DND-41 (cell line): ENCODE data around the gene FAM227B.
"Not testable (repeated sequence)": the region's sequence is repeated elsewhere in the genome, so short reads cannot be mapped to it uniquely, and the experiment has no call there.

Experiments
- ATAC-seq: fragments of 200-7000 bp; cut with Tn5 transposase; 3 replicates; pipeline ENCODE4 v1.9.1; 2021; ENCODE audit warnings: low read depth; ENCODE audit not compliant: insufficient read depth
- DNase-seq: peaks from one replicate; pipeline ENCODE4 v3.0.0-alpha.2; 2020
- H2AFZ ChIP-seq: 2 replicates; pipeline ENCODE4 v1.6.0; 2012; ENCODE audit warnings: low read depth, low read length
- H3K27ac ChIP-seq: 2 replicates; pipeline ENCODE4 v1.5.1; 2012; ENCODE audit warnings: low read length, inconsistent platforms
- H3K27me3 ChIP-seq: fragments of 200-600 bp; sonication (generic); 2 replicates; pipeline ENCODE4 v1.6.0; 2012; ENCODE audit warnings: low read length, mild to moderate bottlenecking, inconsistent platforms; ENCODE audit not compliant: insufficient read depth, poor library complexity
- H3K36me3 ChIP-seq: 2 replicates; pipeline ENCODE4 v1.5.1; 2012; ENCODE audit warnings: low read length, inconsistent platforms; ENCODE audit not compliant: insufficient read depth
- H3K4me1 ChIP-seq: 2 replicates; pipeline ENCODE4 v1.5.1; 2012; ENCODE audit warnings: mild to moderate bottlenecking, low read length; ENCODE audit not compliant: insufficient read depth
- H3K4me2 ChIP-seq: 2 replicates; pipeline ENCODE4 v1.6.0; 2012; ENCODE audit warnings: mild to moderate bottlenecking, moderate library complexity, low read length, inconsistent platforms; ENCODE audit not compliant: insufficient read depth
- H3K4me3 ChIP-seq, 2 experiments: fragments of 200-600 bp in 1 of 2; shearing (Covaris generic) in 1 of 2; 2 replicates each; pipeline ENCODE4 v1.5.1; 2012 to 2016; ENCODE audit warnings: inconsistent platforms in 2 of 2, low read length in 2 of 2, mild to moderate bottlenecking in 2 of 2, low read depth in 1 of 2, moderate library complexity in 1 of 2
- H3K79me2 ChIP-seq: 2 replicates; pipeline ENCODE4 v1.6.0; 2012; ENCODE audit warnings: low read length, inconsistent platforms; ENCODE audit not compliant: insufficient read depth
- H3K9ac ChIP-seq: 2 replicates; pipeline ENCODE4 v1.6.0; 2012; ENCODE audit warnings: low read depth, mild to moderate bottlenecking, inconsistent platforms, low read length, moderate library complexity
- H3K9me3 ChIP-seq: 2 replicates; pipeline ENCODE4 v1.5.1; 2012; ENCODE audit warnings: low read length, moderate library complexity, mild to moderate bottlenecking, inconsistent platforms; ENCODE audit not compliant: insufficient read depth, severe bottlenecking
- H4K20me1 ChIP-seq: 2 replicates; pipeline ENCODE4 v1.6.0; 2012; ENCODE audit warnings: low read length; ENCODE audit not compliant: insufficient read depth
- EZH2 ChIP-seq: IDR thresholded peaks from 3 replicates; pipeline ENCODE4 v1.6.1; 2012; ENCODE audit warnings: borderline replicate concordance, low read depth, mild to moderate bottlenecking, moderate library complexity, low read length, inconsistent platforms; ENCODE audit not compliant: severe bottlenecking
- TF ChIP-seq, protein P1 (sequence below): IDR thresholded peaks from 2 replicates; pipeline ENCODE4 v1.5.1; 2012; ENCODE audit warnings: borderline replicate concordance, low read length, moderate library complexity, mild to moderate bottlenecking; ENCODE audit not compliant: poor library complexity, severe bottlenecking; ENCODE audit errors: extremely low read depth

Gene FAM227B

DNA sequence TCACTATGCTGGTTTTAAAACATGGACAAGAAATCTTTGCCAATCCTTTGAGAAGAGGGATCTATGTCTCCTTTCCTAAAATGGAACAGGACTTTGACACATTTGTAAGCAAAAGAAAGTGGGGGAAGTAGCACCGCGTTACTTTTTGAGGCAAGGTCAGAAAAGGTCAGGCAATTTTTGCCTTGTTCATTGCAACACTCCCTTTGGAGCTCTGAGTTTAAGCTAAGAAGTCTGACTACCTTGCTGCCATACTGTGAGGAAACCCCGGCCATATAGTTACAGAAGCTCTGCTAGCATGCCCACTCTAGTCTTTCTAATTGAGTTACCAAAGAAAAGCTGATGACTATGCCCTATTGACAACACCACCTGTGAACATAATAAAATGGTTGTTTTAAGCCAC, 1.4 kb downstream of the FAM227B start:
- H3K9ac ChIP-seq = no peak overlapping the region
- H3K27me3 ChIP-seq = no peaks in the 10 kb centered on the region
- H3K4me2 ChIP-seq = peak overlapping the region; percentile 75
- no peaks in the 10 kb centered on the region for H4K20me1 ChIP-seq
- H3K9me3 ChIP-seq = peaks cover 10% of the 10 kb centered on the region
- H3K27ac ChIP-seq = no peak overlapping the region
- H3K4me1 ChIP-seq = peaks cover 34% of the 10 kb centered on the region
- H3K36me3 ChIP-seq = peaks cover 2% of the 10 kb centered on the region; the same call in 1 of the 2 replicates
- DNase-seq (no peak), ATAC-seq (no peak)
- peaks cover 35% of the 10 kb centered on the region for H3K79me2 ChIP-seq
- TF ChIP-seq, protein P1, sequence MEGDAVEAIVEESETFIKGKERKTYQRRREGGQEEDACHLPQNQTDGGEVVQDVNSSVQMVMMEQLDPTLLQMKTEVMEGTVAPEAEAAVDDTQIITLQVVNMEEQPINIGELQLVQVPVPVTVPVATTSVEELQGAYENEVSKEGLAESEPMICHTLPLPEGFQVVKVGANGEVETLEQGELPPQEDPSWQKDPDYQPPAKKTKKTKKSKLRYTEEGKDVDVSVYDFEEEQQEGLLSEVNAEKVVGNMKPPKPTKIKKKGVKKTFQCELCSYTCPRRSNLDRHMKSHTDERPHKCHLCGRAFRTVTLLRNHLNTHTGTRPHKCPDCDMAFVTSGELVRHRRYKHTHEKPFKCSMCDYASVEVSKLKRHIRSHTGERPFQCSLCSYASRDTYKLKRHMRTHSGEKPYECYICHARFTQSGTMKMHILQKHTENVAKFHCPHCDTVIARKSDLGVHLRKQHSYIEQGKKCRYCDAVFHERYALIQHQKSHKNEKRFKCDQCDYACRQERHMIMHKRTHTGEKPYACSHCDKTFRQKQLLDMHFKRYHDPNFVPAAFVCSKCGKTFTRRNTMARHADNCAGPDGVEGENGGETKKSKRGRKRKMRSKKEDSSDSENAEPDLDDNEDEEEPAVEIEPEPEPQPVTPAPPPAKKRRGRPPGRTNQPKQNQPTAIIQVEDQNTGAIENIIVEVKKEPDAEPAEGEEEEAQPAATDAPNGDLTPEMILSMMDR = no peak
- TF ChIP-seq EZH2 = no peak
- peak overlapping the region in 1 of 2 experiments; percentile 79; a peak in 1 of 4 replicates for H3K4me3 ChIP-seq
- H2AFZ ChIP-seq = peak overlapping the region; percentile 91; the same call in 1 of the 2 replicates

DNA sequence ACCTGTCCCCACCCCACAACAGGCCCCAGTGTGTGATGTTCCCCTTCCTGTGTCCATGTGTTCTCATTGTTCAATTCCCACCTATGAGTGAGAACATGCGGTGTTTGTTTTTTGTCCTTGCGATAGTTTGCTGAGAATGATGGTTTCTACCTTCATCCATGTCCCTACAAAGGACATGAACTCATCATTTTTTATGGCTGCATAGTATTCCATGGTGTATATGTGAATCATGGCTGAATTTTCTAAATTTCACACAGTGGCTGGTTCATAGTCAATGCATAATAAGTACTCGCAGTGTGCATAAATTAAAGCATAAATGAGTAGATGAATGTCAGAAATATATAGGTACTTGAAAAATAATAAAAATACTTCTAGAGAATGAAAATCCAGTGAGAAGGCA, 8.4 kb downstream of the FAM227B start:
- H3K36me3 ChIP-seq, H3K27me3 ChIP-seq, ATAC-seq, H3K4me3 ChIP-seq, H2AFZ ChIP-seq, H3K9ac ChIP-seq, H3K79me2 ChIP-seq, H3K4me1 ChIP-seq, DNase-seq, H4K20me1 ChIP-seq, H3K4me2 ChIP-seq, H3K27ac ChIP-seq: not testable (repeated sequence)
- H3K9me3 ChIP-seq = peaks cover 11% of the 10 kb centered on the region

DNA sequence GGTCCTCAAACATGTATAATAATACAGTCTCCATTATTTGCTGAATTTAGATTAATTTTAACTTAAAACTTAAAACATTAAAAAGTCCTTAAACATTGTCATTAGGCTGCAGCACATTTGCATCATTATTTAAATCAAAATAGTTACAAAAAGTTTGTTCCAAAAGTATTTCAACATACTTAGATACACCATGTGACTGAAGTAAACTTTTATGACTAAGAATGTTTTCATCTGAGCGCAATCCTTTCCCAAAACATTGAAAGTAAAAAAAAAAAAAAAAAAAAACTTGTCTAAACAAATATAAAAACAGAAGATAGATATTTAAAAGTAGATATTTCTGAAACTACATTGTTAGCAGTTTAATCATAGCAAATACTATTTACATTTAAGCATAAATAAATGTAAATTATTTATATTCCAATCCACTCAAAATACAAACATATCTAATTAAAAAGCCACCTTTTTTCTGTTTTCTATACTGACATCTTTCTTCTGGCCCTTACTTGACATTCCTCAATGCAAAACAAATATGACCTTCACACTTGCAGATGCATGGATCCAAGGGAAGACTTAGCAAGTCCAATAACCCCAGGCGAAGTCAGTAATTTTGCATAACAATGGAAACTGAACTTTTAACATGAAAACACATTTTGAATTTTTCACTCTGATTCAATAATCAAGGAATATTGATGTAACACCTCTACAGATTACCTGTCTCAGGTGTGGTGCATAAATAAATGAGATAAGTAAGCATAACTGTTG, 10.3 kb downstream of the FAM227B start:
- no peak overlapping the region for H3K4me3 ChIP-seq
- peaks cover 11% of the 10 kb centered on the region for H3K9me3 ChIP-seq
- no peaks in the 10 kb centered on the region for H4K20me1 ChIP-seq
- no peak overlapping the region for H3K9ac ChIP-seq
- ATAC-seq = no peak
- no peaks in the 10 kb centered on the region for H3K27me3 ChIP-seq
- no peak overlapping the region for H2AFZ ChIP-seq
- no peaks in the 10 kb centered on the region for H3K4me1 ChIP-seq
- H3K36me3 ChIP-seq = no peaks in the 10 kb centered on the region
- TF ChIP-seq EZH2 = no peak
- TF ChIP-seq, protein P1 = no peak
- H3K27ac ChIP-seq = no peak overlapping the region
- no peaks in the 10 kb centered on the region for H3K79me2 ChIP-seq
- H3K4me2 ChIP-seq = no peak overlapping the region
- no peak for DNase-seq

DNA sequence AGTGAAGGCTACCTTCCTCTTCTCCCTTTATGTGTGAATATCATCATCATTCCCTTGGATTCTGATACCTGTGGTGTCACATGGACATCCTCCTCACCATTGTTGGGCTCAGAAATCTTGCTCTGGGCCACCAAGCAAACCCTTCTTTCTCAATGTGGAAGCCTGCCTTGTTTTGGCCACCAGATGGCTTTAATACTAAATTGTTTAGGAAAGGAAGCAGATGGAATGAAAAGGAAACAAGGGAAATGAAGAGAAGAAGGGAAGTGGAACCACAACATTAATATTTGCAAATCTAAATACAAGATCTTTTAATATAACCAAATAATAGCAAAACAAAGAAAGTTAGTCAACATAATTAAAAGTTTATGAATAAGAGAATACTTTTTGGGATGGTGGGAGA, 14.0 kb downstream of the FAM227B start:
- no peak for ATAC-seq
- TF ChIP-seq EZH2 = no peak
- TF ChIP-seq, protein P1 = no peak
- H3K79me2 ChIP-seq = no peaks in the 10 kb centered on the region
- H3K9ac ChIP-seq = no peak overlapping the region
- no peaks in the 10 kb centered on the region for H3K36me3 ChIP-seq
- H3K27ac ChIP-seq = no peak overlapping the region
- H3K4me3 ChIP-seq = no peak overlapping the region
- no peaks in the 10 kb centered on the region for H3K27me3 ChIP-seq
- no peaks in the 10 kb centered on the region for H4K20me1 ChIP-seq
- H3K4me1 ChIP-seq = no peaks in the 10 kb centered on the region
- H3K9me3 ChIP-seq = peaks cover 3% of the 10 kb centered on the region
- no peak for DNase-seq
- H2AFZ ChIP-seq = no peak overlapping the region
- H3K4me2 ChIP-seq = no peak overlapping the region
